ENCODE measurements around the gene ACO1.
"Not testable (repeated sequence)": the region's sequence is repeated elsewhere in the genome, so short reads cannot be mapped to it uniquely, and the experiment has no call there.

ACO1 gene

GRCh38 chr9:32384364-32385151 lies at the start of gene ACO1:
Gene ACO1, plus strand, starts transcription at chr9:32384643. Its CDS starts 20,864 bp downstream, at chr9:32405507.
- DNase-seq (ENCODE audit: low read depth), result peak; percentile 87

GRCh38 chr9:32334916-32335895 lies 49.2 kb upstream of the ACO1 start:
- no peak for DNase-seq (ENCODE audit: low read depth)

GRCh38 chr9:32339424-32339823 lies 45.0 kb upstream of the ACO1 start:
- no peak for DNase-seq (ENCODE audit: low read depth)

- DNase-seq (ENCODE audit: low read depth), result no peak
Measured at GRCh38 chr9:32340361-32340760, 44.1 kb upstream of the ACO1 start.

GRCh38 chr9:32344551-32345182 lies 39.8 kb upstream of the ACO1 start:
- peak; percentile 11 for DNase-seq (ENCODE audit: low read depth)

GRCh38 chr9:32345243-32345642 lies 39.2 kb upstream of the ACO1 start:
- DNase-seq (ENCODE audit: low read depth), result no peak

- no peak for DNase-seq (ENCODE audit: low read depth)
Measured at GRCh38 chr9:32347571-32347970, 36.9 kb upstream of the ACO1 start.

- no peak for DNase-seq (ENCODE audit: low read depth)
Measured at GRCh38 chr9:32348106-32348695, 36.2 kb upstream of the ACO1 start.

GRCh38 chr9:32349013-32349412 lies 35.4 kb upstream of the ACO1 start:
- no peak for DNase-seq (ENCODE audit: low read depth)

- DNase-seq (ENCODE audit: low read depth), result peak; percentile 9
Measured at GRCh38 chr9:32350682-32351081, 33.8 kb upstream of the ACO1 start.

- no peak for DNase-seq (ENCODE audit: low read depth)
Measured at GRCh38 chr9:32351845-32352244, 32.6 kb upstream of the ACO1 start.

GRCh38 chr9:32353476-32353875 lies 31.0 kb upstream of the ACO1 start:
- DNase-seq (ENCODE audit: low read depth), result not testable (repeated sequence)

GRCh38 chr9:32359452-32359851 lies 25.0 kb upstream of the ACO1 start:
- no peak for DNase-seq (ENCODE audit: low read depth)

GRCh38 chr9:32360983-32361673 lies 23.3 kb upstream of the ACO1 start:
- DNase-seq (ENCODE audit: low read depth), result no peak

- DNase-seq (ENCODE audit: low read depth), result no peak
Measured at GRCh38 chr9:32371279-32371678, 13.2 kb upstream of the ACO1 start.

GRCh38 chr9:32371679-32372078 lies 12.8 kb upstream of the ACO1 start:
- DNase-seq (ENCODE audit: low read depth), result no peak

- DNase-seq (ENCODE audit: low read depth), result no peak
Measured at GRCh38 chr9:32376285-32376684, 8.2 kb upstream of the ACO1 start.

GRCh38 chr9:32378496-32378895 lies 5.9 kb upstream of the ACO1 start:
- peak; percentile 80 for DNase-seq (ENCODE audit: low read depth)

GRCh38 chr9:32378993-32379729 lies 5.3 kb upstream of the ACO1 start:
- peak; percentile 80 for DNase-seq (ENCODE audit: low read depth)

- DNase-seq (ENCODE audit: low read depth), result no peak
Measured at GRCh38 chr9:32380944-32381343, 3.5 kb upstream of the ACO1 start.

Data from EH (cell line).